ENCODE results near the gene SNX7.

GRCh38 chr1:98661544-98662355, at the start of gene SNX7:
- no peak for TF ChIP-seq CTCF (IDR thresholded peaks at IDR 0.05; ENCODE audit: insufficient read depth, low read depth, low read length)
- TF ChIP-seq EZH2 (IDR thresholded peaks at IDR 0.05; ENCODE audit: insufficient read depth, low read length), result no peak
